ENCODE measurements around the gene ZNF700.
"Not testable (repeated sequence)": the region's sequence is repeated elsewhere in the genome, so short reads cannot be mapped to it uniquely, and the experiment has no call there.

Gene ZNF700

DNA sequence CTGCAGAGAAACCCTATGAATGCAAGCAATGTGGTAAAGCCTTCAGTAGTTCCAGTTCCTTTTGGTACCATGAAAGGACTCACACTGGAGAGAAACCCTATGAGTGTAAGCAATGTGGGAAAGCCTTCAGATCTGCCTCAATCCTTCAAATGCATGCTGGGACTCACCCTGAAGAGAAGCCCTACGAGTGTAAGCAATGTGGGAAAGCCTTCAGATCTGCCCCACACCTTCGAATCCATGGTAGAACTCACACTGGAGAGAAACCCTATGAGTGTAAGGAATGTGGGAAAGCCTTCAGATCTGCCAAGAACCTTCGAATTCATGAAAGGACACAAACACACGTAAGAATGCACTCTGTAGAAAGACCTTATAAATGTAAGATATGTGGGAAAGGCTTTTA, 54.6 kb downstream of the ZNF700 start:
- no peak for DNase-seq (ENCODE audit: low read depth)
- H3K4me3 ChIP-seq (ENCODE audit: low read depth, low read length) = no peak overlapping the region
- TF ChIP-seq, protein P1, sequence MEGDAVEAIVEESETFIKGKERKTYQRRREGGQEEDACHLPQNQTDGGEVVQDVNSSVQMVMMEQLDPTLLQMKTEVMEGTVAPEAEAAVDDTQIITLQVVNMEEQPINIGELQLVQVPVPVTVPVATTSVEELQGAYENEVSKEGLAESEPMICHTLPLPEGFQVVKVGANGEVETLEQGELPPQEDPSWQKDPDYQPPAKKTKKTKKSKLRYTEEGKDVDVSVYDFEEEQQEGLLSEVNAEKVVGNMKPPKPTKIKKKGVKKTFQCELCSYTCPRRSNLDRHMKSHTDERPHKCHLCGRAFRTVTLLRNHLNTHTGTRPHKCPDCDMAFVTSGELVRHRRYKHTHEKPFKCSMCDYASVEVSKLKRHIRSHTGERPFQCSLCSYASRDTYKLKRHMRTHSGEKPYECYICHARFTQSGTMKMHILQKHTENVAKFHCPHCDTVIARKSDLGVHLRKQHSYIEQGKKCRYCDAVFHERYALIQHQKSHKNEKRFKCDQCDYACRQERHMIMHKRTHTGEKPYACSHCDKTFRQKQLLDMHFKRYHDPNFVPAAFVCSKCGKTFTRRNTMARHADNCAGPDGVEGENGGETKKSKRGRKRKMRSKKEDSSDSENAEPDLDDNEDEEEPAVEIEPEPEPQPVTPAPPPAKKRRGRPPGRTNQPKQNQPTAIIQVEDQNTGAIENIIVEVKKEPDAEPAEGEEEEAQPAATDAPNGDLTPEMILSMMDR (conservative IDR thresholded peaks at IDR 0.05; ENCODE audit: low read depth, low read length) = no peak

GRCh38 chr19:11982526-11982925, 57.6 kb downstream of the ZNF700 start:
- no peak overlapping the region for H3K4me3 ChIP-seq (ENCODE audit: low read depth, low read length)
- DNase-seq (ENCODE audit: low read depth) = no peak
- TF ChIP-seq, protein P1 (conservative IDR thresholded peaks at IDR 0.05; ENCODE audit: low read depth, low read length) = no peak

- no peak for DNase-seq (ENCODE audit: low read depth)
- TF ChIP-seq, protein P1 (conservative IDR thresholded peaks at IDR 0.05; ENCODE audit: low read depth, low read length) = peak; percentile 12
- H3K4me3 ChIP-seq (ENCODE audit: low read depth, low read length) = no peak overlapping the region
Observed at GRCh38 chr19:11984986-11985385, 60.1 kb downstream of the ZNF700 start.

GRCh38 chr19:11986754-11987153, 61.8 kb downstream of the ZNF700 start:
- TF ChIP-seq, protein P1 (conservative IDR thresholded peaks at IDR 0.05; ENCODE audit: low read depth, low read length) = no peak
- no peak for DNase-seq (ENCODE audit: low read depth)
- H3K4me3 ChIP-seq (ENCODE audit: low read depth, low read length) = no peak overlapping the region

DNA sequence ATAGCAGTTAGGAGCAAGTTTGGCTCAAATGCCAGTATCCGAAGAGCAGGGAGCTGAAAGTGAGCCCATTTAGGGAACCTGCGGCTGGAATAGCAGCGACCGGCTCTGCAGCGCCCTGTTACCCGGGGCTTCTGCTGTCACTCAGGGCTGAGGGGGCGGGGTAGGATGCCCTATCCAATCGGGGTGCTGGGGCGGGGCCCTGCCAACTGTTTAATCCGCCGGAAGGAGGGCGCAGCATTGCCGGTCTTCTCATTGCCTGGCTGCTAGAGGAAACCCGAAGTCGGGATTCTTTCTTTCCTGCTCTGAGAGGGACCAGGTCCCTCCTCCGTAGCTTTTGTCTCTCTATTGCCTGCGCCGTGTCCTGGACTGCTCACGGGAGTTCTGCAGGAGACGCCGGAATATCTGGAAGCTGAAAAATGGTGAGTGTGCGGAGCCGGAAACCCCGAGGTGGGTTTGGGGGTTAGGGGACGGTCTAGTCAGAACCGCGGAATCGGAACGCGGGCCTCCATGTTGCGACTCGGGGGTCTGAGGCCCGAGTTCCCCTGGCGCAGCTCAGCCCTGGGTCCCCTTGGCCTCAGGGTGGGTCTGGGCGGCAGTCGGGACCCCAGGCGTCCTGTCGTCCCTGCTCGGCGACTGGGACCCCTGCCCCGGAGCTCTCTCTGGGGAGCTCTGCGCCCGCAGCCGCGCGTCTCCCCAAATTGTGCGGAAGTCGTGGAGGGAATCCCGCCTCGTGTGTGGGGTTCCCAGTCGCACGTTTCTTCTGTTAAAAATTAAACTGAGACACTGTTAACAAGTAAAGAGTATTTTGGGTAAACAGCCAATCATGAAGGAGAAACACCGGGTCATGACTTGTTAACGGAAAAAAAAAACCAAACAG, 62.7 kb downstream of the ZNF700 start:
- DNase-seq (ENCODE audit: low read depth) = peak; percentile 96
- TF ChIP-seq, protein P1 (conservative IDR thresholded peaks at IDR 0.05; ENCODE audit: low read depth, low read length) = no peak
- peak overlapping the region; percentile 94 for H3K4me3 ChIP-seq (ENCODE audit: low read depth, low read length)

DNA sequence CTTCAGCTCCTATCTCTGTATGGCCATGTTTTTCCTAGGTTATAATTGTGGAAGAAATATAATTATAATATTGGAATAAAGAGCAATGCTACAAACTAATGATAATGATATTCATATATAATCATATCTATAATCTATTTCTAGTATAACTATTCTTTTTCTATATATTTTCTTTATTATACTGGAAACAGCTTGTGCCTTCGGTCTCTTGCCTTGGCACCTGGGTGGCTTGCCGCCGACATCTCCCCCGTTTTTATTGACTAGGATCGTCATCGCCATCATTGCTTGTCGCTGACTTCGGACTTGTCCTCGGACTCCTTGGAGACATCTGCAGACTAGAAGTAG, 64.2 kb downstream of the ZNF700 start:
- H3K4me3 ChIP-seq (ENCODE audit: low read depth, low read length) = peak overlapping the region; percentile 94
- no peak for DNase-seq (ENCODE audit: low read depth)
- TF ChIP-seq, protein P1 (conservative IDR thresholded peaks at IDR 0.05; ENCODE audit: low read depth, low read length) = no peak

GRCh38 chr19:11991921-11992320, 67.0 kb downstream of the ZNF700 start:
- DNase-seq (ENCODE audit: low read depth); H3K4me3 ChIP-seq (ENCODE audit: low read depth, low read length): not testable (repeated sequence)
